Adrenal gland (tissue), 12 donors: ENCODE data around the gene DOCK3. TPM values are rescaled to one million over a fixed set of nuclear protein-coding genes. Genes with fewer than 3 reads are reported as not detected.
A peak's percentile ranks its signal among the peaks of the same experiment; 100 is the strongest.

Experiments
- DNase-seq, 7 donors: peaks; one replicate each; pipeline ENCODE4 v3.0.0-alpha.2; 2019 to 2020
- H3K27ac ChIP-seq, 5 donors: fragments of 200-600 bp; sonication (generic) in 4 of 5; 1 replicate in 3 of 5; 2 replicates in 2 of 5; pipeline versions ENCODE4 v1.5.1 to v1.8.0; 2016 to 2020; ENCODE audit warnings: mild to moderate bottlenecking in 1 of 5
- H3K27me3 ChIP-seq: fragments of 200-600 bp; 2 replicates; pipeline ENCODE4 v1.8.0; 2021
- H3K36me3 ChIP-seq, 2 donors: fragments of 200-600 bp; replicated peaks in 1 of 2; 1 replicate in 1 of 2; 2 replicates in 1 of 2; pipeline versions ENCODE4 v1.5.1 to v1.8.0; 2018 to 2022
- H3K4me1 ChIP-seq, 2 donors: fragments of 200-600 bp; replicated peaks in 1 of 2; 1 replicate in 1 of 2; 2 replicates in 1 of 2; pipeline versions ENCODE4 v1.5.1 to v1.8.0; 2018 to 2021
- H3K4me3 ChIP-seq, 4 donors: fragments of 200-600 bp; sonication (generic) in 3 of 4; one replicate each; pipeline ENCODE4 v1.5.1; 2016 to 2018
- H3K9me3 ChIP-seq, 3 donors: fragments of 200-600 bp; sonication (generic) in 1 of 3; replicated peaks in 1 of 3; 1 replicate in 2 of 3; 2 replicates in 1 of 3; pipeline versions ENCODE4 v1.5.1 to v1.8.0; 2016 to 2021
- CTCF ChIP-seq, 6 experiments: fragments of 450-650 bp in 4 of 6; fragments of 200-600 bp in 2 of 6; sonication (generic) in 1 of 6; IDR thresholded peaks; 1 replicate in 5 of 6; 2 replicates in 1 of 6; pipeline versions ENCODE4 v1.5.1 to v1.8.0; 2016 to 2021; ENCODE audit warnings: antibody characterized with exemption in 6 of 6, mild to moderate bottlenecking in 2 of 6, moderate library complexity in 1 of 6
- POLR2A ChIP-seq, 2 donors: fragments of 450-650 bp; IDR thresholded peaks; one replicate each; pipeline ENCODE4 v1.6.1; 2017; ENCODE audit warnings: antibody characterized with exemption in 2 of 2, mild to moderate bottlenecking in 2 of 2, moderate library complexity in 1 of 2
- WGBS, 4 donors: extraction: QIAGEN DNeasy Blood & Tissue Kit in 2 of 4; methylation state at CpG; one replicate each; pipeline versions ENCODE4 v1.1.5 to v1.1.7; 2013 to 2017; 5-methylcytosine and 5-hydroxymethylcytosine counted together
- intact Hi-C, 2 donors: fragments of 100-400 bp; cut with DNase I; formaldehyde crosslinking; loops; one replicate each; pipeline versions ENCODE4 v1.14.1 to v1.15.0; 2022 to 2023
- polyA plus RNA-seq, 3 donors: library from polyadenylated mRNA; stranded (reverse); fragments of 200-250 nt in 2 of 3; fragments of 350-450 nt in 1 of 3; fragmentation: Illumina TruSeq in 1 of 3; extraction: RNeasy Lipid Tissue Mini Kit (QIAGEN cat#74804) in 1 of 3; gene quantifications; one replicate each; pipeline ENCODE4 v1.2.3, GENCODE V29; 2013 to 2014
- total RNA-seq, 9 donors: library from RNA; depleted of rRNA in 4 of 9; stranded (reverse); fragments of >200 nt in 4 of 9; fragments of 120-200 nt in 1 of 9; fragmentation: NEBNext Ultra II Directional in 1 of 9; extraction: Animal tissue kit (Norgen Biotek cat#: 25700) in 1 of 9; gene quantifications; one replicate each; pipeline versions ENCODE4 v1.1.0 to v1.2.4, GENCODE V29; 2013 to 2023
- donor health status: healthy with polysubstance abuse.
- donor health status: Bipolar disorder and iron deficiency.
- donor health status: DM: yes; HTN: yes; CAD: no.
- donor health status: DM: no; HTN: no; CAD: no.
- donor health status: DM: no; HTN: no; CAD: no.
- donor health status: DM: yes; HTN: yes; CAD: no.

DOCK3 gene
- total and polyA plus RNA-seq, 12 donors: 0.72 to 8.6 (median 2.9) TPM

GRCh38 chr3:50695031-50695430, 20.3 kb downstream of the DOCK3 start:
- no peak for DNase-seq
- intact Hi-C loops: no loop called here

GRCh38 chr3:50696276-50696675, 21.5 kb downstream of the DOCK3 start:
- intact Hi-C loops: no loop called here
- no peaks in the 10 kb centered on the region for H3K9me3 ChIP-seq
- H3K4me1 ChIP-seq: no peaks in the 10 kb centered on the region
- H3K27ac ChIP-seq: no peak overlapping the region
- H3K4me3 ChIP-seq: no peak overlapping the region
- H3K36me3 ChIP-seq: no peaks in the 10 kb centered on the region
- no peak for TF ChIP-seq POLR2A (IDR thresholded peaks at IDR 0.05)
- TF ChIP-seq CTCF (IDR thresholded peaks at IDR 0.05): no peak
- DNase-seq: no peak
- H3K27me3 ChIP-seq: no peaks in the 10 kb centered on the region
- 85 to 92% (median 89%) methylated on average over 3 of the region's 3 CpGs for WGBS, 4 donors

More at GRCh38 chr3:50695031-50695430, 20.3 kb downstream of the DOCK3 start:
- H3K36me3 ChIP-seq: no peaks in the 10 kb centered on the region
- TF ChIP-seq POLR2A (IDR thresholded peaks at IDR 0.05): no peak
- TF ChIP-seq CTCF (IDR thresholded peaks at IDR 0.05): no peak
- H3K4me3 ChIP-seq: no peak overlapping the region
- H3K4me1 ChIP-seq: no peaks in the 10 kb centered on the region
- H3K27ac ChIP-seq: no peak overlapping the region
- WGBS, 4 donors: 81 to 87% (median 87%) methylated on average over 2 of the region's 2 CpGs
- no peaks in the 10 kb centered on the region for H3K9me3 ChIP-seq
- H3K27me3 ChIP-seq: no peaks in the 10 kb centered on the region

GRCh38 chr3:50698269-50698668, 23.5 kb downstream of the DOCK3 start:
- no peaks in the 10 kb centered on the region for H3K9me3 ChIP-seq
- H3K36me3 ChIP-seq: no peaks in the 10 kb centered on the region
- WGBS, 4 donors: 93 to 96% (median 95%) methylated on average over 2 of the region's 2 CpGs
- no peak for TF ChIP-seq CTCF (IDR thresholded peaks at IDR 0.05)
- no peaks in the 10 kb centered on the region for H3K4me1 ChIP-seq
- intact Hi-C loops: no loop called here
- no peaks in the 10 kb centered on the region for H3K27me3 ChIP-seq
- no peak overlapping the region for H3K4me3 ChIP-seq
- H3K27ac ChIP-seq: no peak overlapping the region
- DNase-seq: no peak

- intact Hi-C loops: no loop called here
- Histone ChIP-seq H3K27ac (no peak overlapping the region), H3K36me3 (no peaks in the 10 kb centered on the region), H3K4me1 (no peaks in the 10 kb centered on the region), H3K9me3 (no peaks in the 10 kb centered on the region), H3K27me3 (no peaks in the 10 kb centered on the region), H3K4me3 (no peak overlapping the region)
- TF ChIP-seq POLR2A (IDR thresholded peaks at IDR 0.05) (no peak), CTCF (IDR thresholded peaks at IDR 0.05) (no peak)
- peak in 6 of 7 donors; percentile 9 to 55 (median 28) for DNase-seq
- 48 to 56% (median 51%) methylated on average over 4 of the region's 4 CpGs for WGBS, 4 donors
Measured at GRCh38 chr3:50708620-50709019, 33.9 kb downstream of the DOCK3 start.
